Colonic mucosa (tissue), 4 donors: ENCODE data around the gene CDKN2B. TPM values are rescaled to one million over a fixed set of nuclear protein-coding genes. Genes with fewer than 3 reads are reported as not detected.

Source experiments
- DNase-seq: peaks from one replicate; pipeline ENCODE4 v3.0.0-alpha.2; 2020
- H3K27ac ChIP-seq: fragments of 200-600 bp; one replicate; pipeline ENCODE4 v1.8.0; 2021
- H3K27me3 ChIP-seq: fragments of 200-600 bp; one replicate; pipeline ENCODE4 v1.8.0; 2021
- H3K36me3 ChIP-seq: fragments of 200-600 bp; one replicate; pipeline ENCODE4 v1.8.0; 2021
- H3K4me1 ChIP-seq: fragments of 200-600 bp; one replicate; pipeline ENCODE4 v1.8.0; 2021; ENCODE audit warnings: mild to moderate bottlenecking
- H3K4me3 ChIP-seq: fragments of 200-600 bp; one replicate; pipeline ENCODE4 v1.8.0; 2021
- H3K9ac ChIP-seq, 2 donors: one replicate each; pipeline ENCODE4 v1.7.0; 2013; ENCODE audit warnings: control low read depth in 2 of 2, low read depth in 2 of 2, low read length in 2 of 2
- H3K9me3 ChIP-seq: fragments of 200-600 bp; one replicate; pipeline ENCODE4 v1.8.0; 2021
- intact Hi-C: fragments of 100-400 bp; cut with DNase I; formaldehyde crosslinking; loops from one replicate; pipeline ENCODE4 v1.14.1; 2022
- total RNA-seq, 2 donors: library from RNA; stranded (reverse); fragmentation: NEBNext Ultra II Directional in 1 of 2; extraction: Animal tissue kit (Norgen Biotek cat#: 25700) in 1 of 2; gene quantifications; one replicate each; pipeline ENCODE4 v1.2.1, GENCODE V29; 2021
- TF ChIP-seq, protein P1 (sequence below): fragments of 200-600 bp; IDR thresholded peaks from one replicate; pipeline ENCODE4 v1.8.0; 2022; ENCODE audit warnings: antibody characterized with exemption, mild to moderate bottlenecking
- donor health status: healthy.
- donor health status: DM: no; HTN: no; CAD: no.
- donor health status: DM: no; HTN: no; CAD: no.

Gene CDKN2B
- total RNA-seq, 2 donors from 2014 or later = 57.0 to 76.6 TPM

DNA sequence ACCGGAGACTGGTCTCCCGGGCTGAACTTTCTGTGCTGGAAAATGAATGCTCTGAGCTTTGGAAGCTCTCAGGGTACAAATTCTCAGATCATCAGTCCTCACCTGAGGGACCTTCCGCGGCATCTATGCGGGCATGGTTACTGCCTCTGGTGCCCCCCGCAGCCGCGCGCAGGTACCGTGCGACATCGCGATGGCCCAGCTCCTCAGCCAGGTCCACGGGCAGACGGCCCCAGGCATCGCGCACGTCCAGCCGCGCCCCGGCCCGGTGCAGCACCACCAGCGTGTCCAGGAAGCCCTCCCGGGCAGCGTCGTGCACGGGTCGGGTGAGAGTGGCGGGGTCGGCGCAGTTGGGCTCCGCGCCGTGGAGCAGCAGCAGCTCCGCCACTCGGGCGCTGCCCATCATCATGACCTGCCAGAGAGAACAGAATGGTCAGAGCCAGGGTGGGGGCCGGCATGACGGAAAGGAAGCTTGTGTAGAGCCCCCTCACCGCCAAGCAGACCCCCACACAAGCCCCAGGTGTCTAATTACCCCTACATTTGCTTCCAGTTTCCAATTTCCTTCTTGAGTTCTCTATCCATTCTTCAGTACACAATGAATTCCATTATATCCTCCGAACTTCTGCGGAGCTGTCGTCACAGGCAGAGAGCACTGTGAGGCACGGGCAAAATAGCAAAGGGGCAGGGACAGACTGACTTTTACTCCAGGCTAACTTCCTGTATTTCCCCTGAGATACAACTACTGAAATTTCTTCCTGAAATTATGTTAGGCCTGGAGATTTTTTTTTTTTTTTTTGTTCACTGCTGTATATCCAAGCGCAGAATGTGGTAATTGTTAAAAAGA is 38.1 kb downstream of the CDKN2B start:
- intact Hi-C loops = no loop called here
- H3K4me3 ChIP-seq = no peak overlapping the region
- peaks cover 5% of the 10 kb centered on the region for H3K4me1 ChIP-seq
- no peak overlapping the region for H3K9ac ChIP-seq
- H3K27me3 ChIP-seq = peaks cover 100% of the 10 kb centered on the region
- no peak overlapping the region for H3K27ac ChIP-seq
- H3K9me3 ChIP-seq = no peaks in the 10 kb centered on the region
- DNase-seq = no peak
- H3K36me3 ChIP-seq = no peaks in the 10 kb centered on the region
- TF ChIP-seq, protein P1, sequence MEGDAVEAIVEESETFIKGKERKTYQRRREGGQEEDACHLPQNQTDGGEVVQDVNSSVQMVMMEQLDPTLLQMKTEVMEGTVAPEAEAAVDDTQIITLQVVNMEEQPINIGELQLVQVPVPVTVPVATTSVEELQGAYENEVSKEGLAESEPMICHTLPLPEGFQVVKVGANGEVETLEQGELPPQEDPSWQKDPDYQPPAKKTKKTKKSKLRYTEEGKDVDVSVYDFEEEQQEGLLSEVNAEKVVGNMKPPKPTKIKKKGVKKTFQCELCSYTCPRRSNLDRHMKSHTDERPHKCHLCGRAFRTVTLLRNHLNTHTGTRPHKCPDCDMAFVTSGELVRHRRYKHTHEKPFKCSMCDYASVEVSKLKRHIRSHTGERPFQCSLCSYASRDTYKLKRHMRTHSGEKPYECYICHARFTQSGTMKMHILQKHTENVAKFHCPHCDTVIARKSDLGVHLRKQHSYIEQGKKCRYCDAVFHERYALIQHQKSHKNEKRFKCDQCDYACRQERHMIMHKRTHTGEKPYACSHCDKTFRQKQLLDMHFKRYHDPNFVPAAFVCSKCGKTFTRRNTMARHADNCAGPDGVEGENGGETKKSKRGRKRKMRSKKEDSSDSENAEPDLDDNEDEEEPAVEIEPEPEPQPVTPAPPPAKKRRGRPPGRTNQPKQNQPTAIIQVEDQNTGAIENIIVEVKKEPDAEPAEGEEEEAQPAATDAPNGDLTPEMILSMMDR = no peak

DNA sequence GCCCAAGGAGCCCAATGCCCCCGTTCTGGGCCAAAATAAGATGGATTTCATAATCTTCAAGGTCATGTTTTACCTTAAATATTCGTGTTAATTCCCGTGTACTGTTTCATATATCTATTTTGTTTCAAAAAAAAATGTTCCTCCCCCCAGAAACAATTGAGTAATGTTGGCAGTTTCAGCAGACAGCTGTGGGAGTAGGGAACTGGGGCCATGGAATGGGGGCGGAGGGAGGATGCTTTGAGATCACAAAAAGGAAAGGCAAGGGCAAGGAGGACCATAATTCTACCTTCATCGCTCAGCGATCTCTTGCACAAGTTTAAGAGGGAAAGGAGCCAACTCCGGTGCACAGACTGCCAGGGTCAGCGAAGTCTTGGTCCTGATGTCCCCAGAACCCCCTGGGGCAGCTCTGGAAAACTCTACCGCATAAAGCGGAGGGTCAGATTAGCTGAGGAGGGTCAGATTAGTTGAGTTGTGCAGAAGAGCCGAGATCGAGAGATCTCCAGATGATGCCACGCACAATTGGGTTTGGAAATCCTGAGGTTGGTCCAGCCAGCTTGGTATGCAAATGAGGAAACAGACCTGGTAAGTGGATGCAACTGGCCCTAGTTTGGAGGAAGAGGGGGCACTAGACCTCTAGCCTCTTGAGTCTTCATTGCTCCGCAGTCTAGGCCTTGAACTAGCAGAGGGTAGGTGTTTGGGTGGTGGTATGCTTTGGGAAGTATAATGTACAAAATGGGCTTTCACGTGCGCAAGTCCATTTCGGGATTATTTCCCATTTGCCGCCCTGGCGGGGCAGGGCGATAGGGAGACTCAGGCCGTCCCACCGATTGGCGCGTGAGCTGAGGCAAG is 38.9 kb downstream of the CDKN2B start:
- Histone ChIP-seq H3K4me3 (no peak overlapping the region), H3K4me1 (peaks cover 5% of the 10 kb centered on the region), H3K9me3 (no peaks in the 10 kb centered on the region), H3K27me3 (peaks cover 100% of the 10 kb centered on the region), H3K36me3 (no peaks in the 10 kb centered on the region), H3K9ac (no peak overlapping the region), H3K27ac (no peak overlapping the region)
- TF ChIP-seq, protein P1 = no peak
- intact Hi-C loops = loop anchor here (5.0 kb wide), 1 partner anchor 37 kb away; the partner anchor contains the start of gene CDKN2B
- DNase-seq = no peak

DNA sequence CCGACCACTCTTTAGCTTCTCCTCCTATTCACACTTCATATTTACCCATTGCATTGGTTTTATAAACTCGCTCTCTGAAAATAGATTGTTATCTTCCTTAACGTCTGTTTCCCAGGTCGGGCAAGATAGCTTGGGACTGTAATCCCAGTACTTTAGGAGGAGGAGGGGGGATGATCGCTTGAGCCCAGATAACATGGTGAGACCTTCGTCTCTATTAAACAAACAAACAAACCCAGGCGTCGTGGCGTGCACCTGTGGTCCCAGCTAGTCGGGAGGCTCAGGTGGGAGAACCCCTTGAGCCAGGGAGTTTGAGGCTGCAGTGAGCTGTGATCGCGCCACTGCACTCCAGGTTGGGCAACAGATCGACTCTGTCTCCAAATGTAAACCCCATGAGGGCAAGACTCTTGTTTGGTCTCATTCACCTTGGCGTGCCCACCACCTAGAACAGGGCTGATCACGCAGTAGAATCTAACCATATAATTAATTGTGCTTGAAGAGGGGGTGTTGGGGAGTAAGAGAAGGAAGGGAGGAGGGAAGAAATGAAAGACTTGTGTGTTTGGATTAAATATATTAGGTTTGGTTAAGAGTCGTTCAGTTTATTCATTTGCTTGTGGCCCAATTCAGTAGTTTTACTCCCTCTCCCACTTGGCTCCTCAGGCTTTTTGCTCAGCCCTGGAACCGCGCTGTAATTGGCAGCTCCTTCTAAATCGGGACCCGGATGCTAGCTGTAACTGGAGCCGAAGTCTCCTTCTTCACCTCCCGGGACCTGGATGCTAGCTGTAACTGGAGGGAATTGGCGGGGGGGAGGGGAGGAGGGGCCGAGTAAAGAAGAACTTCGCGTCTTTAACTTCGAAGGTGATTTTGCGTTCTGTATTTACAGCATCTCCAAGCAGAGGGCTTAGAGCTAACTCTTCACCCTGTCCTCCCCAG is 39.8 kb downstream of the CDKN2B start:
- no peaks in the 10 kb centered on the region for H3K36me3 ChIP-seq
- no peak overlapping the region for H3K4me3 ChIP-seq
- DNase-seq = no peak

DNA sequence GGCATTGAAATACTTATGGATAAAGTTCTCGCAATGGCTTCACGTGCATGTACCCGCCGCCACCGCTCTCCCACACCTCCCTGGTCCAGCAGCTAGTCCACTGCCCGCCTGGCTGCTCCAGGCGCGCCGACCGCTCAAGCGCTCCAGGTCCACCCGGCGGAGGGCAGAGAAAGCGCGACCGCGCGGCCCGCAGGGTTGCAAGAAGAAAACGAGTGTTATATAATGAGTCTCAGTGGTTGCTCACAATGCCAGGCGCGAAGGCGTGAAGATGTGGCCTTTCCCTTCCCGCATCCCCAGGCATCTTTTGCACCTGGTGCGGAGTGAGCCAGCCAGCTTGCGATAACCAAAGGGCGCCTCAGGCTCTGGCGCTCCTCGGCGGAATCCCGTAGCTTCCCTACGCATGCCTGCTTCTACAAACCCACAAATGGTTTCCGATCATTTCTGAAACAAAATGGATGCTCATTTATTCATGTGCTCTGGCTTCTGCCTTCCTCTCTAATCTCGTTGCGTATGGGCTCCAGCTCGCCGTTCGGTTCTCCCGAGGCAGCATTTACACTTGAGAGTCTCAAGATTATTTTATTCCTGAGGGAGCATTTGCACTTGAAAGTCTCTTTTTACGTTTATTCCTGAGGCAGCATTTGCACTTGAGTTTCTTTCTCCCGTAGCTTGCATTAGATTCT is 40.6 kb downstream of the CDKN2B start:
- Histone ChIP-seq H3K4me3 (no peak overlapping the region), H3K27me3 (peaks cover 100% of the 10 kb centered on the region), H3K27ac (no peak overlapping the region), H3K4me1 (no peaks in the 10 kb centered on the region), H3K36me3 (no peaks in the 10 kb centered on the region), H3K9me3 (no peaks in the 10 kb centered on the region), H3K9ac (no peak overlapping the region)
- no peak for DNase-seq
- intact Hi-C loops = loop anchor here (5.0 kb wide), 1 partner anchor 39 kb away; the partner anchor contains the start of gene CDKN2B
- TF ChIP-seq, protein P1 = no peak

More for the DNA sequence above, 39.8 kb downstream of the CDKN2B start:
- TF ChIP-seq, protein P1 = no peak
- no peaks in the 10 kb centered on the region for H3K9me3 ChIP-seq
- H3K4me1 ChIP-seq = peaks cover 1% of the 10 kb centered on the region
- intact Hi-C loops = loop anchor here (5.0 kb wide), 1 partner anchor 38 kb away; the partner anchor contains the start of gene CDKN2B
- no peak overlapping the region for H3K9ac ChIP-seq
- peaks cover 100% of the 10 kb centered on the region for H3K27me3 ChIP-seq
- no peak overlapping the region for H3K27ac ChIP-seq
